Forelimb muscle (tissue), 1 donor: Measurements from ENCODE around the gene FHIP2A. TPM values are rescaled to one million over a fixed set of nuclear protein-coding genes. Genes with fewer than 3 reads are reported as not detected.
"Not testable (repeated sequence)": the region's sequence is repeated elsewhere in the genome, so short reads cannot be mapped to it uniquely, and the experiment has no call there.

ENCODE experiments used
- DNase-seq: peaks from one replicate; pipeline ENCODE4 v3.0.0-alpha.2; 2013; ENCODE audit warnings: low read depth
- polyA plus RNA-seq: library from polyadenylated mRNA; unstranded; fragments of 120-200 nt; gene quantifications from one replicate; pipeline ENCODE4 v1.2.1, GENCODE V29; 2013; ENCODE audit not compliant: insufficient read length

The FHIP2A gene
- 18.8 TPM for polyA plus RNA-seq

GRCh38 chr10:114821293-114821914 lies at the start of gene FHIP2A:
FHIP2A (plus strand) TSS chr10:114821780; CDS start chr10:114822079, 299 bp downstream.
- peak; percentile 51 for DNase-seq

DNA sequence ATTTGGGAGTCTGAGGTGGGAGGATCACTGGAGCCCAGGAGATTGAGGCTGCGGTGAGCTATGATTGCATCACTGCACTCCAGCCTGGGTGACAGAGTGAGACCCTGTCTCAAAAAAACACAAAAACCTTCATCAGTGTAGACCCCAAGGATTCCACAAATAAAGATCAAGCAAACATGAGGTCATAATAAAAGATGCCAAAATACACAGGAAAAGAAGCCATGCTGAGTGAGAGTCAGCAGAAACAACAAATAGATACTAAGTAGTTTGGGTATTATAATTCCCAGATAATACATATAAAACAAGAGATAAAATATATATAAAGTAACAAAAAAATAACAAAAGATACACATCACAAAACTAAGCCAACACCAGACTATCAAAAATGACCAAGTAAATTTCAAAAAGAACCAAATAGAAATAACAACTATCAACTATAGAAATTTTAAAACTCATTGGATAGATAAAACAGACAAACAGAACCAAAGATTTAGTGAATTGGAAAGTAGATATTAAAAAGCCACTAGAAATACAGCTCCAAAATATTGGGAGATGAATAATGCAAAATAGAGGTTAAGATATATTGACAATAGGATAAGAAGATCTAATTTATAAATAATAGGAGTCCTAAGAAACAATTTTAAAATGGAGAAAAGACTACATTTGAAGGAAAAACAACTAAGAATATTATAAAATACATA lies 48.9 kb upstream of the FHIP2A start:
- no peak for DNase-seq

- no peak for DNase-seq
Observed at GRCh38 chr10:114773197-114773532, 48.4 kb upstream of the FHIP2A start.

- DNase-seq = not testable (repeated sequence)
Observed at GRCh38 chr10:114775082-114775481, 46.5 kb upstream of the FHIP2A start.

DNA sequence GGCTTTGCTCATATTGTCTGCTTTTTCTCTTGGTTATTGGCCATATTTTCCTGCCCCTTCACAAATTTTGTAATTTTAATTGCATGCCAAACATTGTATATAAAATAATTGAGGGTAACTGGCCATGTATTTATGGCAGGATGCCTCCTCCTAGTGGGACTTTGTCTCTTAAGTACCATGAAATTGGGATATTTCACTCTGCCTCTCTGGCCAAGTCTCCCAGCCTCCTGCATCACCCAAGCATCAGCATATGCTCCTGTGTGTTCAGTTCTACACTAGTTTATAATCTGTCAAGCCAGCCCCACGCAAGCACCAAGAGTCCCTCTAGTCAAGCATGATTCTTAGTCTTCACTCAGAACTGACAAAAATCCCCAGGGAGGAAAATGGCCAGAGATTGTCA lies 44.2 kb upstream of the FHIP2A start:
- DNase-seq = no peak

DNA sequence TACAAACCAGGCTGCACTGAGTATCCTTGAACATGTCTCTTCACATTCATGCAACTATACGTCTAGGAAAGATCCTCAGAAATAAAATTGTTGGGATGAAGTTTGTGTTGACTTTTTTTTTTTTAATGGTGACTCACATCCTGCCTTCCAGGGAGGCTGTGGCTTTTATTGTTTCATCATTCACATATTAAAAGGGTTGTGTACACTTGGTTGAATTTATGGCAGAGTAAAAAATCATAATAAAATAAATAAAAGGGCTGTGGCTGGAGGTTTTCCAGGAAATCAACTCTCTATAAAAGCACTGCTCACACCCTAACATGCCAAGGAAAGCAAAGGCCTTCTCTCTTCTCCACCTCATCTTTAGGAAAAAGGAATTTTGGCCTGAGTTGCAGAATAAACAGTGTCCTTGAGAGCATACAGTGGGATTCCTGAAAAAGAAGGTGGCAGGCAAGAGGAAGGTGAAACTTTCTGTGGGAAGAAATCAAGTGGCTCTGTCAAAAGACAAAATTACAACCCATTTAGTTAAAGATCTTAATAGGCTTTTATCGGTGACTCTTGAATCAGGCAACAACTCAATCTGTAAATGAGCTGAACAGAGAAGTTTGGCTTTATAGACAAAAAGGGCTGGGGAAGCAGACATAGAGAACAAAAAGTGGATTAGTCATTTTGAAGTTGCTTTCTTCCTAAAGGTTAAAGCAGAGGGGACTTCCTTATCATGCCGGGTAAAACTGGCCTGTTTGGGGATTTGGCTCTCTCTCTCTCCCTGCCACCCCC lies 41.6 kb upstream of the FHIP2A start:
- DNase-seq = no peak

DNA sequence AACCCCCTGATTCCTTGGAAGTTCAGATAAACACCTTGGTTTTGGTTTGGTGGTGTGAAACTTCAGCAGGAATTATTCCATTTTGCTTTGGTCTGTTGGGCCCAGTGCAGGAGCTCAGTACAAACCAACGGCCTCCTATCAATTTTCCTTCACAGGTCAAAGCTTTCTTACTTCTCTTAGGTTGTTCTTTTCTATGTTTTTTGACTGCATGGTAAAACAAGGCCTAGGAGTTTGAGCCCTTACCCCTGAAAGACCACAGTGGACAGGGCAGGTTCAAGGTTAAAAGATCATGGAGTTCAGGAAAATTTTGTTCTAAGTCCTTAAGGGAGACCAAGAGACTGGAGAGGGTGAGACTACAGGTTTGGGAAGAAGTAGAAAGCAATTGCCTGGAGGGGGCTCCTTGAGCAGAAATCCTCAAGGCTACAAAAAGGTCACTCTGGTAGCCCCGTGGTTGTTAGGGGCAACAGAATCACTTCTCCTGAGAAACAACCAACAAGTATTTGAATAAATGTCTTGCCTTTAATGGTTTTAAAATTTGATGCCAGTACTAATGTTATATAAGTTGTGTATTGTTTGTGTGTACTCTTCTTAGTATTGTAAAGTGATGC lies 40.9 kb upstream of the FHIP2A start:
- no peak for DNase-seq

GRCh38 chr10:114782666-114783065 lies 38.9 kb upstream of the FHIP2A start:
- no peak for DNase-seq

GRCh38 chr10:114783686-114784085 lies 37.9 kb upstream of the FHIP2A start:
- no peak for DNase-seq

- DNase-seq = peak; percentile 6
Observed at GRCh38 chr10:114786492-114786891, 35.1 kb upstream of the FHIP2A start.

DNA sequence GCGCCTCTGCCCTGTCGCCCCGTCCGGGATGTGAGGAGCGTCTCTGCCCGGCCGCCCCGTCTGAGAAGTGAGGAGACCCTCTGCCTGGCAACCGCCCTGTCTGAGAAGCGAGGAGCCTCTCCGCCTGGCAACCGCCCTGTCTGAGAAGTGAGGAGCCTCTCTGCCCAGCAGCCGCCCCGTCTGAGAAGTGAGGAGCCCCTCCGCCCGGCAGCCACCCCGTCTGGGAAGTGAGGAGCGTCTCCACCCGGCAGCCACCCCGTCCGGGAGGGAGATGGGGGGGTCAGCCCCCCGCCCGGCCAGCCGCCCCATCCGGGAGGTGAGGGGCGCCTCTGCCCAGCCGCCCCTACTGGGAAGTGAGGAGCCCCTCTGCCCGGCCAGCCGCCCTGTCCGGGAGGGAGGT lies 34.4 kb upstream of the FHIP2A start:
- not testable (repeated sequence) for DNase-seq

DNA sequence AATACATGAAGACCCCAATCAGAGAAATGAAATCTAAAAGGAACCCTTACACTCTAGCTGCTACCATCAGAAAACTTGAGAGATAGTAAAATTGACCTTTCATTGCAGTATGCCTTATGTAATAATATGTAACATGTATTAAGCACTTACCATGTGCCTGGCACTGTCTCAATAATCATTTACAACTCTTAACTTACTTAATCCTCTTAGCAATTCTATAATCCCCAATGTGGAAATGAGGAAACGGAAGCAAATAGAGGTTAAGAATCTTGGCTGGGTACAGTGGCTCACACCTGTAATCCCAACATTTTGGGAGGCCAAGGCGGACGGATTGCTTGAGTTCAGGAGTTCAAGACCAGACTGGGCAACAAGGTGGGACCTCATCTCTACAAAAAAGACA lies 29.8 kb upstream of the FHIP2A start:
- no peak for DNase-seq

- DNase-seq = no peak
Observed at GRCh38 chr10:114795039-114795438, 26.5 kb upstream of the FHIP2A start.

- no peak for DNase-seq
Observed at GRCh38 chr10:114800361-114800760, 21.2 kb upstream of the FHIP2A start.

DNA sequence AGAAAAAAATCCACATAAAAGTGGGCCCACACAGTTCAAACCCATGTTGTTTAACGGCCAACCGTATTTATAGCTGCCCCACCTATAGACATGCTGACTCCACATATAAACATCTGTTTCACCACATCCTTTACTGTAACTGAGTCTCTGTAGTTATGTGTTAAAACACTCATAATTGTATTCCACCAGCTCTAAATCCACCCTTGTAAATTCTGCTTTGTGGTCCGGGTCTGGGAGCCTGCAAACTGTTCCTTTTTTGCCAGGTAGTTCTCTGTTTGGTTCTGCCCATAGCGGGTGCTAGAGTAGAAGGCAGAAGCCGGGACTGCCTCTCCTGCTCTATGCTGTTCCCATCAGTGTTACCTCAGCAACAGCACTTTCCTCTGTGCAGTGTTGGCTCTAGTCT lies 20.2 kb upstream of the FHIP2A start:
- no peak for DNase-seq

DNA sequence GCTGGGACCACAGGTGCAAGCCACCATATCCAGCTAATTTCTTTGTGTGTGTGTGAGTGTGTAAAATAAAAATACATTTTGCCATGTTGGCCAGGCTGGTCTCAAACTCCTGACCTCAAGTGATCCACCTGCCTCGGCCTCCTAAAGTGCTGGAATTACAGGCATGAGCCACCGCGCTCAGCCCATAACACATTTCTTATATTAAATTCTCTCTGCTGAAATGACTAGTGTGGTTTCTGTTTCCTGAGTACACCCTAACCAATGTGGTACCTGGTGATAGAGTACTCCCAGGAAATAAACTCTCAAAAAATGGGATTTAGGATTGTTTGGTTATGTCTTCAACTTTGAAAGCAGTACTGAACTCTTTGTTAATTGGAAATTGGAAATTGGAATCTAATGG lies 19.4 kb upstream of the FHIP2A start:
- no peak for DNase-seq

DNA sequence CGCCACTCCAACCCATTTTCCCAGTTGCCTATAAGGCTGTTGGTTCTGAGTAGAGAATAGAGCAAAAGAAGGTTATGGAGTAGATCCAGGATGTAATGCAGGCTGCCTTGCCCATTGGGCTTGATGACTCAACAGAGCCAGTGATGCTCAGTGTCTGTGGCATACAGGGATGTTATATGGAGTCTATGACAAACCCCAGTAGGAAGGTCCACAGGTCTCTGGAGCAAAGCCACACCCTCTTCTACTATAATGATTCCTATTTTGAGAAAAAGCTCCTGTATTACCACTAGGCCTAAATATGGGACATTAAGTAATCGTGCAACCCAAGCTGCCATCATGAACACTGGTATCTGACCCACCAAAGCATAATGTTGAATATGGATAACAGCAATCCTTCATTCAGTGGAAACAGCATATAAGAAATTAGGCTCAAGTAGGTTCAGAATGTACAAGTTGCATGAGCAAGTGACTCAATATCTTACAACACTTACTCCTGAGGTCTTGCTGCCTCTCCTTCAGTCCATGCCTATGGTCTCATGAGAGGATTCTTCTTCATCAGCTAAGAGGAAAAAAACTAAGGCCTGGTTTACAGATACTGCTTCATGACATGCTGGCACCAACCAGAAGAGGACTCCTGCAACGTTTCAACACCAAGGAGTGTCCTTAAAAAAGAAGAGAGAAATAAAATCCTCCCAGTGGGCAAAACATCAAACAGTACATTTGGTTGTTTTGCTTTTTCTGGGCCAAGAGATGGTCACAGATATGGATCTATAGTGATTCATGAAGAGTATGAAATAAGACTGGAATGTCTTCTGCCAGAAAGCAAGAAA lies 14.8 kb upstream of the FHIP2A start:
- no peak for DNase-seq

- no peak for DNase-seq
Observed at GRCh38 chr10:114808982-114809381, 12.6 kb upstream of the FHIP2A start.

DNA sequence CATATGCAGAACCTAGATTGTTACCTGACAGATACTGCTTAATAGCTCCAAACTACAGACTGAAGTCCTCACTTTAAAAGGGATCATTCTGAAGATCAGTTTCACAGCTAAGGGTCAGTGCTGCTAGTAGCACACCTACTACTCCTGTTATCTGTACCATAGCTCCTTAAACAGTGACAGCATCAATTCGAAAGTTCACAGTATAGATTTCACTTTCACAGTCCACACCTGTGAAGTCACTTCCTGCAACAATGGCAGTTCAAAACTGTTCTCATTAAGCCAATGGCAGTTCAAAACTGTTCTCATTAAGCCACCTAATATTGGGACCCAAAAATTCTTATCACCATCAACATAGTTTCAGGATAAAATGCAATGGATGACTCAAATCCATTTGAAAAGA lies 10.7 kb upstream of the FHIP2A start:
- no peak for DNase-seq

DNA sequence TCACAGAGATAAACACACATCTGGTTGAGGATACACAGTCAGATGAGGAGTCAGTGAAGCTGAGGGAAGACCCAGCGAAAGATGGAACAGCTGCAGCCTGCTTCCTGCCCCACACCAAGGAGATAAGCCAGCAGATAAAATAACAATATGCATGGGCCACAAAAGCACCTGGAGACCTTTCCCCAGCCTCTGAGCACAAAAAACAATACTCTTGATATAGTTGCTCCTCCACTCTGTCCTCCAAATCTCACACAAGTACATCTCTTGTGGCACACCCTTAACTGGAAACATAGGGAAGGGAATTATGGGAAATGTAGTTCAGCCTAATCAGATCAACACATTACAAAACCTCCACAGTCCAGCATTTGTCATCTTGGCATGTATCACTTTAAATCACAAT lies 9.7 kb upstream of the FHIP2A start:
- DNase-seq = no peak

DNA sequence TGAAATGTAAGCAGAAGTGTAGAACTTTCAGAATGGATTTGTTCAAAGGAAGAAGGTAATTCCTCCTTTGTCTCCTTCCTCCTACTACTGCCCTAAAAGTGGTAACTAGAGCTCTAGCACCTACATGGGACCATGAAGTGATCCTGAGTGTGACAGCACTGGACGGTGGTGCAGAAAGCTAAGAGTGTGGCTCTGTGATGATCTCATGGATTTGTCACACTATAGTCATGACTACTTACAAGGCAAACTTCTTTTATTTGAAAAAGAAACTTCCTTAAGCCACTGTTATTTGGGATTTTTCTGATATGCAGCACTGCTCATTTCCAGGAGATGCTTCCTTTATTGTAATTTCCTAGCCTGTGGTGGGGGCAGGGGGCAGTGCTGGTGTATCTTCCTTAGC lies 5.8 kb upstream of the FHIP2A start:
- no peak for DNase-seq

- no peak for DNase-seq
Observed at GRCh38 chr10:114816308-114816707, 5.3 kb upstream of the FHIP2A start.
